Lower leg skin (tissue), 3 donors: ENCODE results near the gene SAE1.

ENCODE experiments used
- POLR2A ChIP-seq, 2 donors: fragments of 450-650 bp; IDR thresholded peaks; one replicate each; pipeline ENCODE4 v1.6.1; 2016 to 2017; ENCODE audit warnings: antibody characterized with exemption in 2 of 2, mild to moderate bottlenecking in 1 of 2, moderate library complexity in 1 of 2
- TF ChIP-seq, protein P1 (sequence below), 3 donors: fragments of 450-650 bp; IDR thresholded peaks; one replicate each; pipeline ENCODE4 v1.5.1; 2016; ENCODE audit warnings: antibody characterized with exemption in 3 of 3, mild to moderate bottlenecking in 3 of 3, moderate library complexity in 2 of 3

- TF ChIP-seq, protein P1, sequence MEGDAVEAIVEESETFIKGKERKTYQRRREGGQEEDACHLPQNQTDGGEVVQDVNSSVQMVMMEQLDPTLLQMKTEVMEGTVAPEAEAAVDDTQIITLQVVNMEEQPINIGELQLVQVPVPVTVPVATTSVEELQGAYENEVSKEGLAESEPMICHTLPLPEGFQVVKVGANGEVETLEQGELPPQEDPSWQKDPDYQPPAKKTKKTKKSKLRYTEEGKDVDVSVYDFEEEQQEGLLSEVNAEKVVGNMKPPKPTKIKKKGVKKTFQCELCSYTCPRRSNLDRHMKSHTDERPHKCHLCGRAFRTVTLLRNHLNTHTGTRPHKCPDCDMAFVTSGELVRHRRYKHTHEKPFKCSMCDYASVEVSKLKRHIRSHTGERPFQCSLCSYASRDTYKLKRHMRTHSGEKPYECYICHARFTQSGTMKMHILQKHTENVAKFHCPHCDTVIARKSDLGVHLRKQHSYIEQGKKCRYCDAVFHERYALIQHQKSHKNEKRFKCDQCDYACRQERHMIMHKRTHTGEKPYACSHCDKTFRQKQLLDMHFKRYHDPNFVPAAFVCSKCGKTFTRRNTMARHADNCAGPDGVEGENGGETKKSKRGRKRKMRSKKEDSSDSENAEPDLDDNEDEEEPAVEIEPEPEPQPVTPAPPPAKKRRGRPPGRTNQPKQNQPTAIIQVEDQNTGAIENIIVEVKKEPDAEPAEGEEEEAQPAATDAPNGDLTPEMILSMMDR (IDR thresholded peaks at IDR 0.05): no peak
- no peak for TF ChIP-seq POLR2A (IDR thresholded peaks at IDR 0.05)
Observed at GRCh38 chr19:47086280-47086679, 44.4 kb upstream of the SAE1 start.
